Cardiac muscle cell (in vitro differentiated cells and primary cell): ENCODE results near the gene PRRC2B. TPM values are rescaled to one million over a fixed set of nuclear protein-coding genes. Genes with fewer than 3 reads are reported as not detected.

Experiments used
- DNase-seq, 2 donors: peaks; one replicate each; pipeline versions ENCODE4 v3.0.0 to v3.0.0-alpha.2; 2010 to 2017; ENCODE audit warnings: low read depth in 1 of 2, low spot score in 1 of 2
- H3K27ac ChIP-seq: fragments of 200-600 bp; sonication (generic); 2 replicates; pipeline ENCODE4 v1.5.1; 2016
- H3K27me3 ChIP-seq: fragments of 200-600 bp; sonication (generic); 2 replicates; pipeline ENCODE4 v1.6.0; 2016; ENCODE audit warnings: control low read depth
- H3K36me3 ChIP-seq: fragments of 200-600 bp; sonication (generic); 2 replicates; pipeline ENCODE4 v1.5.1; 2016; ENCODE audit warnings: control low read depth
- H3K4me1 ChIP-seq: fragments of 200-600 bp; sonication (generic); 2 replicates; pipeline ENCODE4 v1.8.1; 2017; ENCODE audit warnings: low read depth, mild to moderate bottlenecking, mixed run types
- H3K4me3 ChIP-seq: fragments of 200-600 bp; sonication (generic); 2 replicates; pipeline ENCODE4 v1.5.1; 2016; ENCODE audit warnings: mild to moderate bottlenecking
- H3K9me3 ChIP-seq: fragments of 200-600 bp; sonication (generic); 2 replicates; pipeline ENCODE4 v1.5.1; 2017; ENCODE audit warnings: low read depth, mild to moderate bottlenecking, control low read depth
- polyA plus RNA-seq: library from polyadenylated mRNA; unstranded; fragments of >200 nt; fragmentation: Nextera tagmentation; extraction: Ambion mirVana; gene quantifications from 2 replicates; pipeline ENCODE4 v1.2.1, GENCODE V29; 2016
- total RNA-seq: library from RNA; depleted of rRNA; stranded (reverse); fragments of >200 nt; gene quantifications from 2 replicates; pipeline ENCODE4 v1.2.3, GENCODE V29; 2016
- TF ChIP-seq, protein P1 (sequence below): IDR thresholded peaks from 2 replicates; pipeline ENCODE4 v1.5.1; 2012; ENCODE audit warnings: low read depth, mild to moderate bottlenecking, low read length

The PRRC2B gene
- total and polyA plus RNA-seq, 2 experiments from 2014 or later, result 71.1 to 259 TPM

GRCh38 chr9:131473891-131474290 is 80.0 kb downstream of the PRRC2B start:
- Histone ChIP-seq H3K36me3 (peaks cover 89% of the 10 kb centered on the region), H3K27me3 (no peaks in the 10 kb centered on the region), H3K9me3 (no peaks in the 10 kb centered on the region), H3K27ac (peak overlapping the region; percentile 34), H3K4me1 (no peaks in the 10 kb centered on the region), H3K4me3 (no peak overlapping the region)
- TF ChIP-seq, protein P1, sequence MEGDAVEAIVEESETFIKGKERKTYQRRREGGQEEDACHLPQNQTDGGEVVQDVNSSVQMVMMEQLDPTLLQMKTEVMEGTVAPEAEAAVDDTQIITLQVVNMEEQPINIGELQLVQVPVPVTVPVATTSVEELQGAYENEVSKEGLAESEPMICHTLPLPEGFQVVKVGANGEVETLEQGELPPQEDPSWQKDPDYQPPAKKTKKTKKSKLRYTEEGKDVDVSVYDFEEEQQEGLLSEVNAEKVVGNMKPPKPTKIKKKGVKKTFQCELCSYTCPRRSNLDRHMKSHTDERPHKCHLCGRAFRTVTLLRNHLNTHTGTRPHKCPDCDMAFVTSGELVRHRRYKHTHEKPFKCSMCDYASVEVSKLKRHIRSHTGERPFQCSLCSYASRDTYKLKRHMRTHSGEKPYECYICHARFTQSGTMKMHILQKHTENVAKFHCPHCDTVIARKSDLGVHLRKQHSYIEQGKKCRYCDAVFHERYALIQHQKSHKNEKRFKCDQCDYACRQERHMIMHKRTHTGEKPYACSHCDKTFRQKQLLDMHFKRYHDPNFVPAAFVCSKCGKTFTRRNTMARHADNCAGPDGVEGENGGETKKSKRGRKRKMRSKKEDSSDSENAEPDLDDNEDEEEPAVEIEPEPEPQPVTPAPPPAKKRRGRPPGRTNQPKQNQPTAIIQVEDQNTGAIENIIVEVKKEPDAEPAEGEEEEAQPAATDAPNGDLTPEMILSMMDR, result no peak
- DNase-seq, result no peak

GRCh38 chr9:131474711-131475110 is 80.8 kb downstream of the PRRC2B start:
- Histone ChIP-seq H3K36me3 (peaks cover 91% of the 10 kb centered on the region), H3K27ac (peak overlapping the region; percentile 36), H3K27me3 (no peaks in the 10 kb centered on the region), H3K9me3 (no peaks in the 10 kb centered on the region), H3K4me3 (no peak overlapping the region), H3K4me1 (no peaks in the 10 kb centered on the region)
- TF ChIP-seq, protein P1, result no peak
- no peak for DNase-seq

- Histone ChIP-seq H3K36me3 (peaks cover 91% of the 10 kb centered on the region), H3K9me3 (no peaks in the 10 kb centered on the region), H3K27ac (peak overlapping the region; percentile 13), H3K4me3 (no peak overlapping the region), H3K27me3 (no peaks in the 10 kb centered on the region), H3K4me1 (no peaks in the 10 kb centered on the region)
- DNase-seq, result no peak
- TF ChIP-seq, protein P1, result no peak
These were observed 81.4 kb downstream of the PRRC2B start for GRCh38 chr9:131475111-131475955.

DNA sequence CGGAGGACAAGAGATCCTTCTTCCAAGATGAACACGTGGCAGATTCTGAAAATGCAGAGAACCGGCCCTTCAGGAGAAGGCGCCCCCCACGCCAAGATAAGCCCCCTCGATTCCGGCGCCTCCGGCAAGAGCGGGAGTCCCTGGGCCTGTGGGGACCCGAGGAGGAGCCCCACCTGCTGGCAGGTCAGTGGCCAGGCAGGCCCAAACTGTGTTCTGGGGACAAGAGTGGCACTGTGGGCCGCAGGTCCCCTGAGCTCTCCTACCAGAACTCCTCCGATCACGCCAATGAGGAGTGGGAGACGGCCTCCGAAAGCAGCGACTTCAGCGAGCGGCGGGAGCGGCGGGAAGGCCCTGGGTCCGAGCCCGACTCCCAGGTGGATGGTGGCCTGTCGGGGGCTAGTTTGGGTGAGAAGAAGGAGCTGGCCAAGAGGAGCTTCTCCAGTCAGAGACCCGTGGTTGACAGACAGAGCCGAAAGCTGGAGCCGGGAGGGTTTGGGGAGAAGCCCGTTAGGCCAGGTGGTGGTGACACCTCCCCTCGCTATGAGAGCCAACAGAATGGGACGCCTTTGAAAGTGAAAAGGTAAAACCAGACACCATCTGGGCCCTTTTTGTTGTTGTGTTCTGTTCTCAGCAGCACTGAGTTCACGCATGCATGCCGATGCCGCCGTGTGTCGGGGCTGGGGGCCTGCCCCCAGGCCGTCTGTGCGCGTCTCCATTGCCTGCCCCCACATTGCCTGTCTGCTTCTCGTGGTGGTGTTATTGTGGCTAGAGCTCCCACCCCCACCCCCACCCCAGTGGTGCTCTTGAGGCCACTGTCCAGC is 82.3 kb downstream of the PRRC2B start:
- H3K27me3 ChIP-seq, result no peaks in the 10 kb centered on the region
- H3K36me3 ChIP-seq, result peaks cover 91% of the 10 kb centered on the region
- H3K4me1 ChIP-seq, result no peaks in the 10 kb centered on the region
- H3K9me3 ChIP-seq, result no peaks in the 10 kb centered on the region
- no peak for DNase-seq
- TF ChIP-seq, protein P1, result peak; percentile 41
- peak overlapping the region; percentile 13 for H3K27ac ChIP-seq
- H3K4me3 ChIP-seq, result no peak overlapping the region

- Histone ChIP-seq H3K9me3 (no peaks in the 10 kb centered on the region), H3K27me3 (no peaks in the 10 kb centered on the region), H3K36me3 (peaks cover 90% of the 10 kb centered on the region), H3K27ac (peak overlapping the region; percentile 60), H3K4me1 (no peaks in the 10 kb centered on the region), H3K4me3 (no peak overlapping the region)
- TF ChIP-seq, protein P1, result no peak
- DNase-seq, result no peak
These were observed 83.0 kb downstream of the PRRC2B start for GRCh38 chr9:131476777-131477345.
